Stomach (tissue), 9 donors: Measurements from ENCODE around the gene SUSD2. TPM values are rescaled to one million over a fixed set of nuclear protein-coding genes. Genes with fewer than 3 reads are reported as not detected.
A peak's percentile ranks its signal among the peaks of the same experiment; 100 is the strongest.

Experiments used
- DNase-seq, 2 donors: peaks; one replicate each; pipeline versions ENCODE4 v3.0.0 to v3.0.0-alpha.2; 2013 to 2019
- H3K27ac ChIP-seq, 5 donors: fragments of 200-600 bp in 4 of 5; sonication (generic) in 4 of 5; one replicate each; pipeline ENCODE4 v1.5.1; 2013 to 2019; ENCODE audit warnings: mild to moderate bottlenecking in 1 of 5, moderate library complexity in 1 of 5
- H3K27me3 ChIP-seq, 3 donors: fragments of 200-600 bp; sonication (generic); one replicate each; pipeline ENCODE4 v1.5.1; 2017 to 2019; ENCODE audit warnings: mixed run types in 1 of 3
- H3K36me3 ChIP-seq, 4 donors: fragments of 200-600 bp; sonication (generic); 1 replicate in 3 of 4; 2 replicates in 1 of 4; pipeline ENCODE4 v1.5.1; 2016 to 2019
- H3K4me1 ChIP-seq, 4 donors: fragments of 200-600 bp; sonication (generic); one replicate each; pipeline ENCODE4 v1.5.1; 2016 to 2019
- H3K4me3 ChIP-seq, 4 donors: fragments of 200-600 bp; sonication (generic) in 3 of 4; one replicate each; pipeline ENCODE4 v1.5.1; 2016 to 2019; ENCODE audit warnings: mild to moderate bottlenecking in 1 of 4
- H3K9me3 ChIP-seq, 4 donors: fragments of 200-600 bp; sonication (generic); one replicate each; pipeline ENCODE4 v1.5.1; 2016 to 2019
- CTCF ChIP-seq, 7 experiments: fragments of 450-650 bp in 4 of 7; fragments of 200-600 bp in 3 of 7; sonication (generic) in 3 of 7; IDR thresholded peaks; one replicate each; pipeline ENCODE4 v1.5.1; 2016 to 2019; ENCODE audit warnings: antibody characterized with exemption in 7 of 7, control low read depth in 2 of 7, mild to moderate bottlenecking in 1 of 7
- EP300 ChIP-seq: sonication (generic); formaldehyde crosslinking; IDR thresholded peaks from one replicate; pipeline ENCODE4 v1.6.1; 2017; ENCODE audit warnings: antibody characterized with exemption
- POLR2A ChIP-seq, 4 donors: fragments of 450-650 bp; IDR thresholded peaks; one replicate each; pipeline ENCODE4 v1.6.1; 2016; ENCODE audit warnings: antibody characterized with exemption in 4 of 4, control low read depth in 2 of 4, mild to moderate bottlenecking in 1 of 4, moderate library complexity in 1 of 4
- POLR2AphosphoS5 ChIP-seq, 3 donors: sonication (generic); formaldehyde crosslinking; IDR thresholded peaks; one replicate each; pipeline ENCODE4 v1.6.1; 2016; ENCODE audit warnings: antibody characterized with exemption in 3 of 3
- WGBS, 5 donors: extraction: QIAGEN DNeasy Blood & Tissue Kit in 3 of 5; methylation state at CpG; one replicate each; pipeline versions ENCODE4 v1.1.5 to v1.1.7; 2013 to 2018; 5-methylcytosine and 5-hydroxymethylcytosine counted together
- intact Hi-C: fragments of 100-400 bp; cut with DNase I; formaldehyde crosslinking; loops from one replicate; pipeline ENCODE4 v1.15.1; 2023; ENCODE audit warnings: low total_unique reads
- polyA plus RNA-seq, 3 donors: library from polyadenylated mRNA; stranded (reverse); fragments of 200-250 nt; gene quantifications; one replicate each; pipeline ENCODE4 v1.2.3, GENCODE V29; 2013
- total RNA-seq, 5 donors: library from RNA; depleted of rRNA; stranded (reverse); fragments of >200 nt; gene quantifications; one replicate each; pipeline versions ENCODE4 v1.1.0 to v1.2.3, GENCODE V29; 2014 to 2016
- donor health status: healthy with polysubstance abuse.
- donor health status: Bipolar disorder and iron deficiency.
- donor health status: healthy.

The SUSD2 gene
- total and polyA plus RNA-seq, 8 donors, result 0.58 to 29.9 (median 4.4) TPM

GRCh38 chr22:24225951-24226350 lies 44.7 kb downstream of the SUSD2 start:
- Histone ChIP-seq H3K27ac (no peak overlapping the region), H3K36me3 (peaks cover 0 to 44% (median 29%) of the 10 kb centered on the region in 4 donors), H3K27me3 (no peaks in the 10 kb centered on the region), H3K9me3 (peaks cover 0 to 14% (median 5%) of the 10 kb centered on the region in 4 donors), H3K4me3 (no peak overlapping the region), H3K4me1 (peaks cover 0 to 2% (median 0%) of the 10 kb centered on the region in 4 donors)
- TF ChIP-seq POLR2AphosphoS5 (IDR thresholded peaks at IDR 0.05) (no peak), CTCF (IDR thresholded peaks at IDR 0.05) (no peak), EP300 (no peak), POLR2A (IDR thresholded peaks at IDR 0.05) (no peak)
- no peak for DNase-seq
- intact Hi-C loops, result no loop called here
- 93 to 97% (median 96%) methylated on average over 6 to 14 of the region's 14 CpGs for WGBS, 5 donors

DNA sequence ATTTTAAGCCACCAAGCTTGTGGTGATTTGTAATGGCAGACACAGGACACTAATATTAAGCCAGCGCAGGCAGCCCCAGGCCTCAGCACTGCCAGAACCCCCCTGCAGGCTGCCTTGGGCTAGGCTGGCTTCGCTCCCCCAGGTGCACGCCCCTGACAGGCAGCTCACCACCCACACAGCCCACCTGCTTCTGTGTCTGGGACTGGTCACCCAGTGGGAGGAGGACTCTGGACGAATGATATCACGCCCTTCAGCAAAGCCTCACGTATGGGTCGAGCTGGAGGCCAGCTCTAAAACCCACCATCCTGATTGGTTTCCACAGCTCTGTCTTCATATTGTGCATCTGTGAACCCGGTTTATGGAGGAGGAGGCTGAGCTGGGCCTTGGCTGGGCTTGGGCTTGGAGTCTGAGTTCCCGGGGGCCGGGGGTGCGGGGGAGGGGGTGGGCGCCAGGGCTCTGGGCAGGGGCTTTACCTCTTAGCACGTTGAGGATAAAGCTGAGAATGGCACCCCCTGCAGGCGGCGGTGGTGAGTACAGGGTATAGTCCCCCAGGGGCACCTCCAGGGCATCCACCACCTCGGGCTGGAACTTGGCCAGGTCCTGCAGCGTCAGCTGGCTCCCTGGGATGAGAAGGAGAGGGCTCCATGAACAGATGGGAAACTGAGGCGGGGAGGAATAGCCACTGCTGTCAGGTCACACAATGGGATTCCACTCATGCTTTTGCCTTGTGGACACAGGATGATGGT lies 49.8 kb downstream of the SUSD2 start:
- peak; percentile 62 to 74 for DNase-seq
- no peaks in the 10 kb centered on the region for H3K9me3 ChIP-seq
- no peak for TF ChIP-seq EP300
- no peak for TF ChIP-seq POLR2AphosphoS5 (IDR thresholded peaks at IDR 0.05)
- TF ChIP-seq POLR2A (IDR thresholded peaks at IDR 0.05), result no peak
- TF ChIP-seq CTCF (IDR thresholded peaks at IDR 0.05), result peak in 4 of 7 experiments; percentile 18 to 59 (median 33)
- H3K27ac ChIP-seq, result no peak overlapping the region
- peaks cover 0 to 13% (median 0%) of the 10 kb centered on the region in 4 donors for H3K4me1 ChIP-seq
- H3K36me3 ChIP-seq, result peaks cover 0 to 19% (median 12%) of the 10 kb centered on the region in 4 donors
- intact Hi-C loops, result no loop called here
- WGBS, 5 donors, result 42 to 61% (median 52%) methylated on average over 10 to 18 of the region's 18 CpGs
- no peaks in the 10 kb centered on the region for H3K27me3 ChIP-seq
- no peak overlapping the region for H3K4me3 ChIP-seq

DNA sequence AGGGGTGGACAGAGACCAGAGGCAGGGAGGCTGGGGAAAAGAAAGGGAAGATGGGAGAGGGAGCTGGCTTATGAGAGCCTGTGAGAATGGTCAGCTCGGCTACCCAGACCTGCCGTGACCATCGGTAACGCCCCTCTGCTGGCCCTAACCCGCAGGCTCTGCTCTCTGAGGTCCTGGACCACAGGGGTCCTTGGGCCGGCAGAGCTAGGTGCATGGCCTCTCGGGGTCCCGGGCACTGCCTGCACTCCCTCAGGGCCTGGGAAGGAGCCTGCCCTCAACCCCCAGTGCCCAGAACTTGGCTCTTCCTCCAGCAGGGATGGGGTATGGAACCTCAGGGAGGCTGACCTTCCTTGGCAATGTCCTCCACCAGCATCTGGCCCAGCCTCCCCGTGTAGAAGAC lies 50.4 kb downstream of the SUSD2 start:
- intact Hi-C loops, result no loop called here
- no peak for TF ChIP-seq POLR2A (IDR thresholded peaks at IDR 0.05)
- TF ChIP-seq EP300, result no peak
- TF ChIP-seq POLR2AphosphoS5 (IDR thresholded peaks at IDR 0.05), result no peak
- TF ChIP-seq CTCF (IDR thresholded peaks at IDR 0.05), result no peak
- 76 to 92% (median 85%) methylated on average over 5 to 9 of the region's 9 CpGs for WGBS, 5 donors
- H3K4me1 ChIP-seq, result peaks cover 0 to 13% (median 0%) of the 10 kb centered on the region in 4 donors
- H3K4me3 ChIP-seq, result no peak overlapping the region
- no peak for DNase-seq
- peaks cover 0 to 15% (median 9%) of the 10 kb centered on the region in 4 donors for H3K36me3 ChIP-seq
- H3K9me3 ChIP-seq, result no peaks in the 10 kb centered on the region
- H3K27me3 ChIP-seq, result no peaks in the 10 kb centered on the region
- no peak overlapping the region for H3K27ac ChIP-seq

DNA sequence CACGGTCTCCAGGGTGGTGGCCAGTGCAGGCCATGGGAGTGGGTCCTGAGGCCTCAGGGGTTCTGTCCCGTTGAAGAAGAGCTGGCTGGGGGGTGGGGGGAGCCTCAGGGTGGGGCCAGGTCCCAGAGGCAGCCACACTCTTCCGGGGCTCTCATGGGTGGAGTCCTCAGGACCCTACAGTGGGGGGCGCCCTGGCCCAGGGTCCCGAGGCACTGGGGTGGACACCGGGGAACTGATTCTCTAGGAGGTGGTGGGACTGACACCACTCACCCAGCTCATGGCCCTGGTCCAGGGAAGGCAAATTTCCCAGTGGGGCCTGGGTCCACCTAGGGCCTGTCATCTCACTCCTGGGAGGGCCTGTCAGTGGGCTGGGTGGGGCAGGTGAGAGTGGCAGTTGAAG lies 50.8 kb downstream of the SUSD2 start:
- Histone ChIP-seq H3K4me3 (no peak overlapping the region), H3K27ac (no peak overlapping the region), H3K36me3 (peaks cover 0 to 15% (median 9%) of the 10 kb centered on the region in 4 donors), H3K9me3 (no peaks in the 10 kb centered on the region), H3K4me1 (peaks cover 0 to 13% (median 0%) of the 10 kb centered on the region in 4 donors), H3K27me3 (no peaks in the 10 kb centered on the region)
- 86 to 92% (median 91%) methylated on average over 5 to 6 of the region's 6 CpGs; no CpG with 5 or more reads in 1 of the 5 donors for WGBS, 5 donors
- no peak for DNase-seq
- intact Hi-C loops, result no loop called here
- TF ChIP-seq POLR2A (IDR thresholded peaks at IDR 0.05), result no peak
- TF ChIP-seq POLR2AphosphoS5 (IDR thresholded peaks at IDR 0.05), result no peak
- no peak for TF ChIP-seq CTCF (IDR thresholded peaks at IDR 0.05)
- no peak for TF ChIP-seq EP300
